NB4 (cell line): ENCODE measurements around the gene ZFPM1.

Source experiments
- MYC ChIP-seq: IDR thresholded peaks from 2 replicates; pipeline ENCODE4 v1.6.1; 2011; ENCODE audit warnings: low read depth, low read length
- POLR2A ChIP-seq: IDR thresholded peaks from 2 replicates; pipeline ENCODE4 v1.6.1; 2011; ENCODE audit warnings: mild to moderate bottlenecking; ENCODE audit not compliant: insufficient read length; ENCODE audit errors: extremely low read depth
- TF ChIP-seq, protein P1 (sequence below): IDR thresholded peaks from one replicate; pipeline ENCODE4 v1.5.1; 2012; ENCODE audit warnings: low read depth, low read length

DNA sequence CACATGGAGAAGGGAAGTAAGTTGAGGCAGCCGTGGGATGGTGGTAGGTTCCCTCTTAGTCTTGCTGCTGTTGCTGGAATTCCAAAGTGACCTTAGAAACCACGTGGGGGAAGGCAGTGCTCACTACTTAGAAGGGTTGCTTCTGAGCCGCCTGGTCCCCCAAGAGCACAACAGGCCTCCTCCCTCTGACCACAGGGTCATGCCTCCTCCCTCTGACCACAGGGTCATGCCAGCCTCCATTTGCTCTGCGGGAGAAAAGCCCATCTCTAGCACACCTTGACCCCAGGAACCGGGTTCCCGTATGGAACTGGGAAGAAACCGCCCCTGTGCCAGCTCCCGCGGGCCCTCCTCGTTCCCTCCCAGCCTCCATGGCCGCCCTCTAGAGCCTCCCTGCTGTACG is 13.4 kb upstream of the ZFPM1 start:
- TF ChIP-seq POLR2A (no peak), MYC (no peak)
- TF ChIP-seq, protein P1, sequence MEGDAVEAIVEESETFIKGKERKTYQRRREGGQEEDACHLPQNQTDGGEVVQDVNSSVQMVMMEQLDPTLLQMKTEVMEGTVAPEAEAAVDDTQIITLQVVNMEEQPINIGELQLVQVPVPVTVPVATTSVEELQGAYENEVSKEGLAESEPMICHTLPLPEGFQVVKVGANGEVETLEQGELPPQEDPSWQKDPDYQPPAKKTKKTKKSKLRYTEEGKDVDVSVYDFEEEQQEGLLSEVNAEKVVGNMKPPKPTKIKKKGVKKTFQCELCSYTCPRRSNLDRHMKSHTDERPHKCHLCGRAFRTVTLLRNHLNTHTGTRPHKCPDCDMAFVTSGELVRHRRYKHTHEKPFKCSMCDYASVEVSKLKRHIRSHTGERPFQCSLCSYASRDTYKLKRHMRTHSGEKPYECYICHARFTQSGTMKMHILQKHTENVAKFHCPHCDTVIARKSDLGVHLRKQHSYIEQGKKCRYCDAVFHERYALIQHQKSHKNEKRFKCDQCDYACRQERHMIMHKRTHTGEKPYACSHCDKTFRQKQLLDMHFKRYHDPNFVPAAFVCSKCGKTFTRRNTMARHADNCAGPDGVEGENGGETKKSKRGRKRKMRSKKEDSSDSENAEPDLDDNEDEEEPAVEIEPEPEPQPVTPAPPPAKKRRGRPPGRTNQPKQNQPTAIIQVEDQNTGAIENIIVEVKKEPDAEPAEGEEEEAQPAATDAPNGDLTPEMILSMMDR = no peak
